Natural killer cell (primary cell): ENCODE data around the gene BEAN1. TPM values are rescaled to one million over a fixed set of nuclear protein-coding genes. Genes with fewer than 3 reads are reported as not detected.

ENCODE experiments used
- ATAC-seq, 3 donors: fragments of 150-1000 bp in 2 of 3; fragments of 200-7000 bp in 1 of 3; cut with Tn5 transposase; 1 replicate in 1 of 3; 2 replicates in 2 of 3; pipeline ENCODE4 v1.10.0; 2021; ENCODE audit warnings: mild to moderate bottlenecking in 2 of 3, moderate library complexity in 2 of 3
- DNase-seq, 2 donors: peaks; one replicate each; pipeline versions ENCODE4 v3.0.0 to v3.0.0-alpha.2; 2013 to 2021; ENCODE audit warnings: mixed read lengths in 1 of 2
- H3K27ac ChIP-seq: one replicate; pipeline ENCODE4 v1.5.1; 2013; ENCODE audit warnings: mild to moderate bottlenecking, low read length
- H3K27me3 ChIP-seq: one replicate; pipeline ENCODE4 v1.6.1; 2013; ENCODE audit warnings: low read length; ENCODE audit not compliant: control insufficient read depth, insufficient read depth
- H3K36me3 ChIP-seq: one replicate; pipeline ENCODE4 v1.6.1; 2013; ENCODE audit warnings: low read length; ENCODE audit not compliant: control insufficient read depth, insufficient read depth
- H3K4me1 ChIP-seq: one replicate; pipeline ENCODE4 v1.6.1; 2013; ENCODE audit warnings: low read length; ENCODE audit not compliant: control insufficient read depth, insufficient read depth
- H3K4me3 ChIP-seq: one replicate; pipeline ENCODE4 v1.5.1; 2013; ENCODE audit warnings: low read length
- H3K9me3 ChIP-seq: one replicate; pipeline ENCODE4 v1.6.1; 2013; ENCODE audit warnings: low read length; ENCODE audit not compliant: control insufficient read depth, insufficient read depth
- H3K27ac Mint-ChIP-seq, 2 donors: one replicate each; pipeline ENCODE4 v1.8.0; 2022; ENCODE audit warnings: mild to moderate bottlenecking in 2 of 2, mixed read lengths in 2 of 2, moderate library complexity in 1 of 2
- H3K27me3 Mint-ChIP-seq, 2 donors: one replicate each; pipeline ENCODE4 v1.8.0; 2022; ENCODE audit warnings: low read depth in 2 of 2, mixed read lengths in 2 of 2
- H3K36me3 Mint-ChIP-seq: one replicate; pipeline ENCODE4 v1.8.0; 2022; ENCODE audit warnings: mixed read lengths
- H3K4me1 Mint-ChIP-seq, 2 donors: one replicate each; pipeline ENCODE4 v1.8.0; 2022; ENCODE audit warnings: mixed read lengths in 2 of 2
- H3K4me3 Mint-ChIP-seq: one replicate; pipeline ENCODE4 v1.8.0; 2022; ENCODE audit warnings: mild to moderate bottlenecking, moderate library complexity, mixed read lengths
- H3K9me3 Mint-ChIP-seq, 2 donors: one replicate each; pipeline ENCODE4 v1.8.0; 2022; ENCODE audit warnings: mixed read lengths in 2 of 2
- CTCF ChIP-seq: fragments of 200-600 bp; IDR thresholded peaks from one replicate; pipeline ENCODE4 v1.8.0; 2022; ENCODE audit warnings: antibody characterized with exemption
- WGBS: methylation state at CpG from one replicate; pipeline ENCODE4 v1.1.7; 2013; ENCODE audit warnings: missing lambda C conversion rate; ENCODE audit not compliant: insufficient coverage; 5-methylcytosine and 5-hydroxymethylcytosine counted together
- intact Hi-C: fragments of 100-400 bp; cut with micrococcal nuclease; formaldehyde crosslinking; loops from one replicate; pipeline ENCODE4 v1.14.2; 2022
- total RNA-seq, 4 donors: library from RNA; stranded (reverse); fragments of 120-200 nt in 1 of 4; gene quantifications; one replicate each; pipeline versions ENCODE4 v1.2.3 to v1.2.4, GENCODE V29; 2013 to 2022

BEAN1 gene
- total RNA-seq, 3 donors from 2014 or later (not counting 1 experiment from before 2014, with no cell fraction given), result not detected

DNA sequence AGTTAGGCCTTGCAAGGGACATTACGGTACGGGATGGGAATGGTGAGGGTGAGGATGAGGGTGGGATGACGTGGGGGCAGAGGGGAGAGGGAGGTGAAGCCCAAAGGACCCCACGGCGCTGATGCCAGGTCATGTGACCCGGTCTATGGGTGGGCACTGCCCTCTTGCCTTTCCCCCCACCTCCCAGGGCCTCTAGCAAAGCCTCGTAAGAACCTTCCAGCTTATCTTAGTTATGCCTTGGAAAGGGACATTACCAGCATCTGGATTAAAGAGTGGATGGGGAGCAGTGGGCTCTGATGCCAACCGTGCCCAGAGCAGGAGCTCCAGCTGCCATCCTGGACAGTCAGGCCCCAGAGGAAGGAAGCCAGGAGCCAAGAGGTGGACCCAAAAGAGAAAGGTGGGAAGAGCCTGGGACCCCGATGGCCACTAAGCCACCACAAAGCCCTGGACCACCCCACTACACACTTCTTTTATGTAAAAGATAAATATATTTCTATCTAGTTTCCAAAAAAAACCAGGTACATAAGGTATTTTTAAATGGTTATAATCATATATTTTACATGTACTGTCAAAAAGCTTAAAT lies 81.9 kb downstream of the BEAN1 start:
- H3K27me3 Mint-ChIP-seq, result no peaks in the 10 kb centered on the region
- intact Hi-C loops, result no loop called here
- Histone ChIP-seq H3K27ac (no peak overlapping the region), H3K4me3 (no peak overlapping the region), H3K36me3 (no peaks in the 10 kb centered on the region), H3K4me1 (peaks cover 13% of the 10 kb centered on the region), H3K9me3 (no peaks in the 10 kb centered on the region), H3K27me3 (no peaks in the 10 kb centered on the region)
- H3K4me3 Mint-ChIP-seq, result no peak overlapping the region
- no peaks in the 10 kb centered on the region for H3K36me3 Mint-ChIP-seq
- TF ChIP-seq CTCF, result no peak
- peaks cover 0 to 9% of the 10 kb centered on the region in 2 donors for H3K4me1 Mint-ChIP-seq
- 95% methylated on average over 5 of the region's 9 CpGs for WGBS
- ATAC-seq, result no peak
- no peak for DNase-seq
- no peak overlapping the region for H3K27ac Mint-ChIP-seq
- H3K9me3 Mint-ChIP-seq, result no peaks in the 10 kb centered on the region

DNA sequence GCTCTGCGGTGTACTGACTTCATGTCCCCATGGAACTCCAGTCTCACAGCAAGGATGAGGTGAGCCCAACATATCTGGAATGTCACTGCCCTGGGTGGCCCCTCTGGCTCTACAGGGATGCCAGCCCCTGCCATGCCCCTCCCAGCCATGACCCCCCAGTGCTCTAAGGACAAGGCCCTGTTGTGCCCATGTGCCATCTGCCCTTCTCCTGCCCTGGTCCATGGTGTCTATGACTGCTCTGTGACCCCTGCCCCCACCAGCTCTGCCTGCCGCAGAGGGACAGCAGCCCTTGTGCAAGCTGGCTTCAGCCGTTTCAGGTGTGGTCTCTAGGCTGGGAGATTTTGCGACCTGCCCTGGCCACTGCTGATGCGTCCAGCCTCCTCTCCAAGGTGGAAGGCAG lies 82.5 kb downstream of the BEAN1 start:
- Mint-ChIP-seq H3K36me3 (no peaks in the 10 kb centered on the region), H3K9me3 (no peaks in the 10 kb centered on the region), H3K27me3 (no peaks in the 10 kb centered on the region), H3K27ac (no peak overlapping the region), H3K4me1 (peaks cover 0 to 9% of the 10 kb centered on the region in 2 donors), H3K4me3 (no peak overlapping the region)
- ATAC-seq (no peak), DNase-seq (no peak)
- Histone ChIP-seq H3K36me3 (no peaks in the 10 kb centered on the region), H3K27ac (no peak overlapping the region), H3K4me1 (peaks cover 13% of the 10 kb centered on the region), H3K27me3 (no peaks in the 10 kb centered on the region), H3K9me3 (no peaks in the 10 kb centered on the region), H3K4me3 (no peak overlapping the region)
- no peak for TF ChIP-seq CTCF
- WGBS, result 95% methylated on average over 5 of the region's 5 CpGs
- intact Hi-C loops, result no loop called here

DNA sequence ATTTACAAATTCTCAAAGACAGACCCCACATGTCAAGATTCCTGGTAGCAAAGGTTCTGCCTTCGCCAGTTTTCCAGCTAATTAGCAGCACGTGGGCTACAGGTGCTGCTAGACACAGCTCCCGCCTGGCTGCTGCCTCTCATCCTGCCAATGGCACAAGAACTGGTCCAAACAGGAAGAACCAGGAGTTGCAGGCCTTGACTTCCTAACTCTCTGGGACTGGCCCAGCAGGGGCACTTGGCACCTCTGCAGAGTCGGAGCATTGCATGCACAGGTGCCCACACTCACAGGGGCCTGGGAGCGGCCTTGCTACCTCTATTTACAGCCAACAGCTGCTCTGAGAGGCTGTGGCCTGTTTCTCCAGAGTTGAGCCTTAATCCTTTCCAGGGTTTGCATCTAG lies 83.2 kb downstream of the BEAN1 start:
- Mint-ChIP-seq H3K27ac (no peak overlapping the region), H3K4me1 (peaks cover 6 to 16% of the 10 kb centered on the region in 2 donors), H3K27me3 (no peaks in the 10 kb centered on the region), H3K4me3 (no peak overlapping the region), H3K36me3 (no peaks in the 10 kb centered on the region), H3K9me3 (no peaks in the 10 kb centered on the region)
- Histone ChIP-seq H3K27me3 (no peaks in the 10 kb centered on the region), H3K4me1 (peaks cover 17% of the 10 kb centered on the region), H3K9me3 (no peaks in the 10 kb centered on the region), H3K27ac (no peak overlapping the region), H3K4me3 (no peak overlapping the region), H3K36me3 (no peaks in the 10 kb centered on the region)
- DNase-seq, result no peak
- 95% methylated on average over 5 of the region's 5 CpGs for WGBS
- intact Hi-C loops, result no loop called here
- TF ChIP-seq CTCF, result no peak
- ATAC-seq, result no peak
